GM21825 (cell line): ENCODE data around the gene ZNF324B.
"Not testable (repeated sequence)": the region's sequence is repeated elsewhere in the genome, so short reads cannot be mapped to it uniquely, and the experiment has no call there.

Experiments used
- ATAC-seq: cut with Tn5 transposase; IDR thresholded peaks from one replicate; pipeline ENCODE4 v1.9.1; 2021; ENCODE audit warnings: mild to moderate bottlenecking, moderate library complexity; ENCODE audit not compliant: unreplicated experiment

The ZNF324B gene

DNA sequence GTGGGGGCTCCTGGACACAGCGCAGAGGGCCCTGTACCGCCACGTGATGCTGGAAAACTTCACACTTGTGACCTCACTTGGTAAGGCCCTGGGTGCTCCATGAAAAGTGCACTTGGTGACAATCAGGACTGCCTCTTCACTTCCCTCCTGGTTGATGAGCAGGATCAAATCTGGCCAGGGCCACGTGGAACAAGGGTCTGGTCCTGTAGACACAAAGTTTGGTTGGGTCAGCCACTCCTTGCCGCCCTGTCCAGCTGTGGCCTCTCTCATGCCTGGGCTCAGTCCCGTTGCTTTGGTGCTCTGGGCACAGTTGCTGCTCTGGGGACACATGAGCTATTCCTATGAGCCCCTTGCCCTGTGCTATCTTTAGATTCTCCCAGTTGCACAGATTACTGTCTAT, 2.3 kb downstream of the ZNF324B start:
- ATAC-seq: no peak

GRCh38 chr19:58455306-58455705, 3.9 kb downstream of the ZNF324B start:
- ATAC-seq: no peak

DNA sequence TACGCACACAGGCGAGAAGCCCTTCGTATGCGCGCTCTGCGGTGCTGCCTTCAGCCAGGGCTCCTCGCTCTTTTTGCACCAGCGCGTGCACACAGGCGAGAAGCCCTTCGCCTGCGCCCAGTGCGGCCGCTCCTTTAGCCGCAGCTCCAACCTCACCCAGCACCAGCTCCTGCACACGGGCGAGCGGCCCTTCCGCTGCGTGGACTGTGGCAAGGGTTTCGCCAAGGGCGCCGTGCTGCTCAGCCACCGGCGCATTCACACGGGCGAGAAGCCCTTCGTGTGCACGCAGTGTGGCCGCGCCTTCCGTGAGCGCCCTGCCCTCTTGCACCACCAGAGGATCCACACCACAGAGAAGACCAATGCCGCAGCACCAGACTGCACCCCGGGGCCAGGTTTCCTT, 4.7 kb downstream of the ZNF324B start:
- ATAC-seq: no peak

DNA sequence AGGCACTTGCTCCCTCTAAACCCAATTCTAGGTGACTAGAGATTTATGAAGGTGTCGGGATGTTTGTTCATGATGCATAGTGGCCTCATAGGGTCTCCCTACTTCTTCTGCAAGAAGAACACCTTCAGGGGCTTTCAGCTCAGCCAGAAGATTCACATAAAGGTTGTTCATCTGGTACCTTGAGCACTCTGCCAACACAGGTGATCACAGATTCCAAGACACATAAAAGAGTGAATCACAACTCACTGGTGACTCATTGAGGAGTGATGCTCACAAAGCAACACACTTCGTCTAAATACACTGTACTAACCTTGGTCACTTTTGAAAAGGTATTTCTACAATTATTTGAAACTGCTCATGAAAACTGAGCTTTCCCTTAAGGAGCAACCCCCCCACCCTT, 8.6 kb downstream of the ZNF324B start:
- no peak for ATAC-seq

DNA sequence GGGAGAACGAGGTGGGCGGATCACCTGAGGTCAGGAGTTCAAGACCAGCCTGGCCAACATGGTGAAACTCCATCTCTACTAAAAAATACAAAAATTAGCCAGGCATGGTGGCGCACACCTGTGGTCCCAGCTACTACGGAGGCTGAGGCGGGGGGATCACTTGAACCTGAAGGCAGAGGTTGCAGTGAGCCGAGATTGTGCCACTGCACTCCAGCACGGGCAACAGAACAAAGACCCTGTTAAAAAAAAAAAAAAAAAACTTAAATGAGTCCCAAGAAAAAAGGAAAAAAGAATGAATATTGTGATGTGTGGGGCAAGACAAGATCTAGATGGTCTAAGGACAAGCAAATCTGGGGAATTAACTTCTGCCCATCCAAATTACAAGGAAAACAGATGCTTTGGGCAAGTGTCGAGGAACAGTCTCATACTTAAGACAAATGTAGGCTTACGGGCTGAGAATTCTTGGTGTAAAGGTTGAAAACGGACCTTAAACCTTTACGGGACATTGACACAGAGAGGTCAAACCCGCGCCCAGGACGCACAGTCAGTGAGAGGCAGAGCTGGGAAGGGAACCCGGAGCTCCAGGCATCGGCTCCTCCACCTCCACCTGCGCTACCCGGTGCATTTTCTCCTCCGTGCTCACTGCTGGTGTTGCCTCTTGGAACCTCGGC, 14.8 kb downstream of the ZNF324B start:
- peak; percentile 18 for ATAC-seq

- ATAC-seq: peak; percentile 80
Measured at GRCh38 chr19:58466760-58467589, 15.6 kb downstream of the ZNF324B start, which contains the start of gene ZNF324. Gene ZNF324, plus strand, starts transcription at chr19:58467080. Its CDS starts 2,106 bp downstream, at chr19:58469186.

GRCh38 chr19:58468216-58468839, 16.9 kb downstream of the ZNF324B start:
- no peak for ATAC-seq

- ATAC-seq: no peak
Measured at GRCh38 chr19:58469241-58470013, 18.0 kb downstream of the ZNF324B start.

DNA sequence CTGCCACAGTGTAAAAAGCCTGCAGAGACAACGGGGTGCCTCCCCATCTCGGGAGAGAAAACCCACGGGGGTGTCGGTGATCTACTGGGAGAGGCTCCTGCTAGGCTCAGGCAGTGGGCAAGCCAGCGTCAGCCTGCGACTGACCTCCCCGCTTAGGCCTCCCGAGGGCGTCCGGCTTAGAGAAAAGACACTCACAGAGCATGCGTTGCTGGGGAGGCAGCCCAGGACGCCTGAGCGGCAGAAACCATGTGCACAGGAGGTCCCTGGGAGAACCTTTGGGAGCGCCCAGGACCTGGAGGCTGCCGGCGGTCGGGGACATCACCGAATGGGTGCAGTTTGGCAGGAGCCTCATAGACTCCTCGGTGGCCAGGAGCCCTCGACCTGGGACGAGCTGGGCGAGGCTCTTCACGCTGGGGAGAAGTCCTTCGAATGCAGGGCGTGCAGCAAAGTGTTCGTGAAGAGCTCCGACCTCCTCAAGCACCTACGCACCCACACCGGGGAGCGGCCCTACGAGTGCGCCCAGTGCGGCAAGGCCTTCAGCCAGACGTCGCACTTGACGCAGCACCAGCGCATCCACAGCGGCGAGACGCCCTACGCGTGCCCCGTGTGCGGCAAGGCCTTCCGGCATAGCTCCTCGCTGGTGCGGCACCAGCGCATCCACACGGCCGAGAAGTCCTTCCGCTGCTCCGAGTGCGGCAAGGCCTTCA, 19.6 kb downstream of the ZNF324B start:
- not testable (repeated sequence) for ATAC-seq

GRCh38 chr19:58471736-58472135, 20.3 kb downstream of the ZNF324B start:
- no peak for ATAC-seq

DNA sequence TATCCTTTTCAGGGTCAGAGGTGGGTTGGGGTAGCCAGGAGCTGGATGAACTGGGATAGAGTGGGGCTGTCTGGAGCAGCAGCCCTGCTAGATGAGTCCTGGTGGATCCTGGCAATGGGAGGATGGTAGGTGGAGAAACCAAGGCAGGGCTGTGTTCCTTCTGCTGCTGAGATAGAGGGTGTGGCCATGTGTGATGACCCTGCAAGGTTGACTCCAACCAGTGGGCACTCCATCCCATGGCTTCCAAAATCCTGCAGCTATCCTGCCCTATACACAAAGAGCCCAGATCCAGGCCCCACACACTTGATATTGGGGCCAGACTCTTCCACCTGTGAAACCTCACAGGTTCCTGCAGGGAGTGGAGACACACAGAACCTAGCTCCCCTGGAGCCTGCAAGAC, 22.4 kb downstream of the ZNF324B start:
- no peak for ATAC-seq

- no peak for ATAC-seq
Measured at GRCh38 chr19:58474291-58474996, 23.0 kb downstream of the ZNF324B start.

- no peak for ATAC-seq
Measured at GRCh38 chr19:58474997-58475713, 23.7 kb downstream of the ZNF324B start.

DNA sequence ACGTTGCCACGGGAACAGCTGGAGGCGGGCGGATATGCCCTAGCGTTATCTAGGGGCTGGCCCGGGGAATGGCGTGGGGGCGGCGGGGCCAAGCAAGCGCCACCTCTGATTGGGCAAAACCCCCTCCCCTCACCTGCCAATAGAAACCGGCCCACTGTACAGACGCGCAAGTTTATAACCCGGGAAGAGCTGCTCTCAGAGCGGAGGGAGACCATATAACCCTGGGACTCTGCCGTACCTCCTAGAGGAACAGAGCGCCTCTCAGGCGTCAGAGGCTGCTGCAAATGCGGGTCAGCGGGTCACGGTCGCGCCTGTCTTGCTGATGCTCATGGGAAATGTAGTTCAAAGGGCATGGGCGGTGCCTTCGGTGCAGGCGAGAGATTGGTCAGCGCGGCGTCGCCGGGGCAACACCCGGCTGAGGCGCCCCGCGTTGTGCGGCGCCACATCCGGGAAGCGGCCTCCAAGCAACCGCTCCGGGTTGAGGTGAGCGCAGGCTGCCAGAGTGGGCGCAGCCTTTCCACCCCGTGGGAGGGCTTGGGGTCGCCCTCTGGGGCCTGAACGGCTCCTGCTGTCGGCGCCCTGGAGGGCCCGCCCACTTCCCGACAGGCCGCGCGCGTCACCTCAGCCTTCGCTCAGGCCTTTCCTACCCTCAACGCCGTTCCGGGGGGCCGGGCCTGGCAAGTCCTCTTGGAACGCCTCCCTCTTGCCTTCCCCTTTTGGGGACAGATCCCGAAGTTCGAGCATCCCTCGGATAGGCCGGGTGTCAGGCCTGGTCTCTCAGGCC, 24.5 kb downstream of the ZNF324B start, which contains the start of gene ZNF446:
ZNF446 (plus strand) TSS at position 639 of the 784 bp plus-strand sequence. CDS start 867 bp downstream, outside the sequence.
- peak; percentile 78 for ATAC-seq

DNA sequence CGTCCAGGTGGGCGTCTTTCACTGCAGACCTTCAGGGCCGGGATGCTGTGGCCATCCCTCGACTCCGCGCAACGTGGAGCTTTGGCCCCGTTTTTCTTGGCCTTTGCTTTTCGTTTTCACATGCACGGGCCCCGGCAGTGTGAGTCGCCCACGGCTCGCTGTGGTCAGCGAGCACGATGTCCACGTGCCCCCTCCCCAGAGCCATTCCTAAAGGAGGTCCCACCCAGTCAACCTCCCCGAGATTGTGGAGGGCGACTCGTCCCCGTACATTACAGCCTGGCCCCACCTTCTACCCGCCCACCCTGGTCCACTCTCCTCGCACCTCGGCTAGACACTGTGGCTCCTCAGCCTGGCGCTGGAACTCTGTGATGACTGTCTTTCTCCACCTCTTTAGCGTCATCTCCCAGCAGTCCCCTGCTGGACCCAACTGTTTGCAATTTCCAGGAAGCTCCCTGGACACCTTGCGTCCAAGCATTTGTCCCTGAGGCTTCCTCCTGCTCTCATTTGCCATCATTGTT, 25.1 kb downstream of the ZNF324B start:
- peak; percentile 4 for ATAC-seq

- ATAC-seq: no peak
Measured at GRCh38 chr19:58477130-58477529, 25.7 kb downstream of the ZNF324B start.

DNA sequence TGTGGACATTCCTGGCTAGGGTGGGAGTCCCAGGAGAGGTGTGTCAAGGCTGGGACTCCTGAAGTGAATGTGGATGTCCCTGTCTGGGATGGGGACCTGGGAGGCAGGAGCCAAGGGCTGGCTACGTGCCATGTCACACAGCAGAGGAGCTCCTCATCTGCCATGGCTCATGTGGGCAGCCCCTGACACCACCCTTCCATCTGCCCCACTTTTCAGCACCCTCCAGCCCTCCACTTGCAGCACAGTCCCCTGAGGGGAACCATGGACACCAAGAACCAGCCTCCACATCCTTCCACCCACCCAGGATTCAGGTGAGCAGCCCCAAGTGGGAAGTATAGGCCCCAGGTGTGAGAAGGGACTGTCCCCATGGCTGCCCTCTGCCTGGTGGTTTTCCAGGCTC, 26.4 kb downstream of the ZNF324B start:
- no peak for ATAC-seq

- no peak for ATAC-seq
Measured at GRCh38 chr19:58479303-58479702, 27.9 kb downstream of the ZNF324B start.
